Femur (tissue), 1 donor: ENCODE data around the gene ZNF423.

Experiments used
- DNase-seq: peaks from one replicate; pipeline ENCODE4 v3.0.0-alpha.2; 2017

Gene ZNF423

GRCh38 chr16:49499869-49500610 lies 355.9 kb downstream of the ZNF423 start:
- DNase-seq = peak; percentile 13

GRCh38 chr16:49499414-49499785 lies 356.5 kb downstream of the ZNF423 start:
- peak; percentile 5 for DNase-seq

- peak; percentile 17 for DNase-seq
Measured at GRCh38 chr16:49498666-49499413, 357.1 kb downstream of the ZNF423 start.

- DNase-seq = peak; percentile 13
Measured at GRCh38 chr16:49498264-49498663, 357.6 kb downstream of the ZNF423 start.

- DNase-seq = peak; percentile 7
Measured at GRCh38 chr16:49497466-49497865, 358.4 kb downstream of the ZNF423 start.

GRCh38 chr16:49496656-49497055 lies 359.3 kb downstream of the ZNF423 start:
- DNase-seq = peak; percentile 8

GRCh38 chr16:49495596-49496355 lies 360.1 kb downstream of the ZNF423 start:
- DNase-seq = peak; percentile 6

- peak; percentile 18 for DNase-seq
Measured at GRCh38 chr16:49494891-49495566, 360.9 kb downstream of the ZNF423 start.

- peak; percentile 13 for DNase-seq
Measured at GRCh38 chr16:49494474-49494873, 361.4 kb downstream of the ZNF423 start.

GRCh38 chr16:49493836-49494235 lies 362.1 kb downstream of the ZNF423 start:
- DNase-seq = peak; percentile 18

GRCh38 chr16:49492896-49493626 lies 362.9 kb downstream of the ZNF423 start:
- peak; percentile 26 for DNase-seq

GRCh38 chr16:49491771-49492761 lies 363.8 kb downstream of the ZNF423 start:
- peak; percentile 67 for DNase-seq

- no peak for DNase-seq
Measured at GRCh38 chr16:49491106-49491670, 364.7 kb downstream of the ZNF423 start.

- DNase-seq = no peak
Measured at GRCh38 chr16:49490321-49490705, 365.6 kb downstream of the ZNF423 start.

- DNase-seq = peak; percentile 11
Measured at GRCh38 chr16:49489686-49490320, 366.1 kb downstream of the ZNF423 start.

- peak; percentile 11 for DNase-seq
Measured at GRCh38 chr16:49488740-49489525, 367.0 kb downstream of the ZNF423 start.

GRCh38 chr16:49488336-49488735 lies 367.6 kb downstream of the ZNF423 start:
- peak; percentile 7 for DNase-seq

- peak; percentile 14 for DNase-seq
Measured at GRCh38 chr16:49487746-49488145, 368.2 kb downstream of the ZNF423 start.

- DNase-seq = no peak
Measured at GRCh38 chr16:49486400-49486799, 369.5 kb downstream of the ZNF423 start.
